ENCODE measurements around the gene ATP2B2.
"Not testable (repeated sequence)": the region's sequence is repeated elsewhere in the genome, so short reads cannot be mapped to it uniquely, and the experiment has no call there.

ATP2B2 gene

DNA sequence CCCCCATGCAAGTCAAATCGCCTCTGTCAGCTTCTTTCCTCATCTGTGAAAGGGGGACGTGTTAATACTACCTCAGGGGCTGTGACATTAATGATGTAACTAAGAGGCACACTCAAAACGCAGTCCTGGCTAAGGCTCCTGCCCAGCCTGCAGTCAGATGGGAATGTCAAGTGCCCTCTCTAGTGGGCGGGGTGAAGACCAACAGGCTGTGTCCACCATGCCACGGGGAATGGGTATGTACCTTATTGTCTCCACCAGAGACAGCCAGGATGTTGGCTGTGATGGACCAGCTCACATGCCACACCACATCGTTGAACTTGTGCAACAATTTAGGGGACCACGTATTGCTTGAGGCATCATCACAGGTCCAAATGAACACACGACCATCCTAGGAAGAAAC is 201.6 kb downstream of the ATP2B2 start:
- no peak overlapping the region for H3K4me3 ChIP-seq (ENCODE audit: low read depth, low read length)
- TF ChIP-seq, protein P1, sequence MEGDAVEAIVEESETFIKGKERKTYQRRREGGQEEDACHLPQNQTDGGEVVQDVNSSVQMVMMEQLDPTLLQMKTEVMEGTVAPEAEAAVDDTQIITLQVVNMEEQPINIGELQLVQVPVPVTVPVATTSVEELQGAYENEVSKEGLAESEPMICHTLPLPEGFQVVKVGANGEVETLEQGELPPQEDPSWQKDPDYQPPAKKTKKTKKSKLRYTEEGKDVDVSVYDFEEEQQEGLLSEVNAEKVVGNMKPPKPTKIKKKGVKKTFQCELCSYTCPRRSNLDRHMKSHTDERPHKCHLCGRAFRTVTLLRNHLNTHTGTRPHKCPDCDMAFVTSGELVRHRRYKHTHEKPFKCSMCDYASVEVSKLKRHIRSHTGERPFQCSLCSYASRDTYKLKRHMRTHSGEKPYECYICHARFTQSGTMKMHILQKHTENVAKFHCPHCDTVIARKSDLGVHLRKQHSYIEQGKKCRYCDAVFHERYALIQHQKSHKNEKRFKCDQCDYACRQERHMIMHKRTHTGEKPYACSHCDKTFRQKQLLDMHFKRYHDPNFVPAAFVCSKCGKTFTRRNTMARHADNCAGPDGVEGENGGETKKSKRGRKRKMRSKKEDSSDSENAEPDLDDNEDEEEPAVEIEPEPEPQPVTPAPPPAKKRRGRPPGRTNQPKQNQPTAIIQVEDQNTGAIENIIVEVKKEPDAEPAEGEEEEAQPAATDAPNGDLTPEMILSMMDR (IDR thresholded peaks at IDR 0.05; ENCODE audit: low read depth, low read length, missing control alignments), result no peak
- in situ Hi-C loops (cut with HindIII; ENCODE audit: low sequenced_read_pairs), result no loop called here
- no peak for DNase-seq (ENCODE audit: low read depth)

DNA sequence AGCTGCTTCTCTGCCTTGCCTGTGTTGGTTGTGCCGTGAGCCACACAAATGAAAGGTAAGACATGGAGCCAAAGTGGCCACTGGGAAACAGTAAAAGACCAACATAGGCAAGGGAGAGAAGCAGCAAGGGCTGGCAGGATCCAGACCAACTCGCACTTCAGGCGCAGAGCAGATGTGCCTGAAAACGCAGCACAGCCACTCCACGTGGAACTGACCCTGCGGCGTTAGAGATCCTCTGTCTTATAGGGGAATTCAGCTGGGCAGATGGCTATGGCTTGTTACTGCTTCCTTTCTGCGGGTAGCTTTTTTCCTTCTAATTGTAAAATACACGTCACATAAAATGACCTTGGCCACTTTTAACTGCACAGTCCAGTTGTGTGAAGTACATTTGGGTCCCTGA is 202.3 kb downstream of the ATP2B2 start:
- DNase-seq (ENCODE audit: low read depth), result no peak
- TF ChIP-seq, protein P1 (IDR thresholded peaks at IDR 0.05; ENCODE audit: low read depth, low read length, missing control alignments), result no peak
- in situ Hi-C loops (cut with HindIII; ENCODE audit: low sequenced_read_pairs), result no loop called here

DNA sequence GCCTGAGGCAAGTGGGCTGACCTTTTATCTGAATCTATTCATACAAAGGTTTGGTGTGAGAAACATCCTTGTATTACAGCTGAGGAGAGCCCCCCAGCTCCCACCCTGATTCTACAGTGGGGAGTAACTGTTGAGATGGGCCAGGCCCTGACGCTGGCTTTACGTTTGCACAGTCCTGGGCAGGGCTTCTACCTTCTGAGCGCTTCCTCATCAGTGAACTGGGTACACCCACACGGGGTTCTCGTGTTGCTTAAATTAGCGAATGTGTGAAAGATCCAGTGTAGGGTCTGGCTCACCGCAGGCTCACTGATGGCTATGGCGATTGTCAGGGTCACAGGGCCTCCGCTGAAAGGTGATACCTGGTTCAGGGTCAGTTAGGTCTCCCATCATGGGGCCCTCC is 205.3 kb downstream of the ATP2B2 start:
- H3K4me3 ChIP-seq (ENCODE audit: low read depth, low read length), result no peak overlapping the region
- TF ChIP-seq, protein P1 (IDR thresholded peaks at IDR 0.05; ENCODE audit: low read depth, low read length, missing control alignments), result no peak
- DNase-seq (ENCODE audit: low read depth), result no peak
- in situ Hi-C loops (cut with HindIII; ENCODE audit: low sequenced_read_pairs), result no loop called here

More for the DNA sequence above, 202.3 kb downstream of the ATP2B2 start:
- H3K4me3 ChIP-seq (ENCODE audit: low read depth, low read length), result no peak overlapping the region

DNA sequence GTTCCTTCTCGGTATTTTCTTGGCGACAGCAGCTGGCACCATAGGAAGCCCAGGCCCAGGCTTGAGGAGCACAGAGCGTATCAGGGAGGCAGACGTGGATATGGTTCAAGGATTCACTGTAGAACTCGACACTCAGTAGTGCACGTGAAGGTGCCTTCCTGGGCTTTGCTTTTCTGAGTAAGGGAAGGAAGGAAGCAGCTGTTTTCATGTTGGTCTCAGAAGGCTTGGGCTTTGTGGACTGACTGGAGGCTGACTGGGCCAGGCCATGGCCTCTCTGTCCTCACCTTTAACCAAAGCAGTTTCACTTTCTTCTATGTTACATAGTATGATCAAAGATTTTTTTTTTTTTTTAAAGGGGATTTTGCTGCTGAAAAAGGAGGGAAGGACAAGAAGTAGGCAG is 205.7 kb downstream of the ATP2B2 start:
- no peak overlapping the region for H3K4me3 ChIP-seq (ENCODE audit: low read depth, low read length)
- TF ChIP-seq, protein P1 (IDR thresholded peaks at IDR 0.05; ENCODE audit: low read depth, low read length, missing control alignments), result no peak
- in situ Hi-C loops (cut with HindIII; ENCODE audit: low sequenced_read_pairs), result no loop called here
- no peak for DNase-seq (ENCODE audit: low read depth)

DNA sequence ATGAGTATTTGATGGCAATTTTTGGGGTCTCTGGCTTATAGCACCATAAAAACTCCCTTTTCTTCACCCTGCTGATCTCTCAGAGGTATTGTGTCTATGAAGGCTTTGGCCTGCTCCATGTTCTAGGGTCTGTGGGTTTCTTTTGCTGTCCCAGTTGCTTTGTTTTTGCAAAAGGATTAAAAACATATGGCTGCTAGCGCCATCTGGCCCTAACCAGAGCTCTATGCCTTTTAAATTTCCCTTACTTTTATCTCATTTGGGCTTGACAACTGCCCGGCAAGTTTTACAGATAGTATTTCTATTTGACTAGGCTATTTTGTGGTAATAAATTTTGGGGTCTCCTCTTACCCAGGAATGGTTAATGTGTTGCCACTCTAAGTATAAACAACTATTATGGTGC is 206.2 kb downstream of the ATP2B2 start:
- in situ Hi-C loops (cut with HindIII; ENCODE audit: low sequenced_read_pairs), result no loop called here
- DNase-seq (ENCODE audit: low read depth), result no peak
- TF ChIP-seq, protein P1 (IDR thresholded peaks at IDR 0.05; ENCODE audit: low read depth, low read length, missing control alignments), result no peak
- no peak overlapping the region for H3K4me3 ChIP-seq (ENCODE audit: low read depth, low read length)

DNA sequence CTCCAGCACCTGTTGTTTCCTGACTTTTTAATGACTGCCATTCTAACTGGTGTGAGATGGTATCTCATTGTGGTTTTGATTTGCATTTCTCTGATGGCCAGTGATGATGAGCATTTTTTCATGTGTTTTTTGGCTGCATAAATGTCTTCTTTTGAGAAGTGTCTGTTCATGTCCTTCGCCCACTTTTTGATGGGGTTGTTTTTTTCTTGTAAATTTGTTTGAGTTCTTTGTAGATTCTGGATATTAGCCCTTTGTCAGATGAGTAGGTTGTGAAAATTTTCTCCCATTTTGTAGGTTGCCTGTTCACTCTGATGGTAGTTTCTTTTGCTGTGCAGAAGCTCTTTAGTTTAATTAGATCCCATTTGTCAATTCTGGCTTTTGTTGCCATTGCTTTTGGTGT is 207.3 kb downstream of the ATP2B2 start:
- in situ Hi-C loops (cut with HindIII; ENCODE audit: low sequenced_read_pairs); H3K4me3 ChIP-seq (ENCODE audit: low read depth, low read length); DNase-seq (ENCODE audit: low read depth): not testable (repeated sequence)

DNA sequence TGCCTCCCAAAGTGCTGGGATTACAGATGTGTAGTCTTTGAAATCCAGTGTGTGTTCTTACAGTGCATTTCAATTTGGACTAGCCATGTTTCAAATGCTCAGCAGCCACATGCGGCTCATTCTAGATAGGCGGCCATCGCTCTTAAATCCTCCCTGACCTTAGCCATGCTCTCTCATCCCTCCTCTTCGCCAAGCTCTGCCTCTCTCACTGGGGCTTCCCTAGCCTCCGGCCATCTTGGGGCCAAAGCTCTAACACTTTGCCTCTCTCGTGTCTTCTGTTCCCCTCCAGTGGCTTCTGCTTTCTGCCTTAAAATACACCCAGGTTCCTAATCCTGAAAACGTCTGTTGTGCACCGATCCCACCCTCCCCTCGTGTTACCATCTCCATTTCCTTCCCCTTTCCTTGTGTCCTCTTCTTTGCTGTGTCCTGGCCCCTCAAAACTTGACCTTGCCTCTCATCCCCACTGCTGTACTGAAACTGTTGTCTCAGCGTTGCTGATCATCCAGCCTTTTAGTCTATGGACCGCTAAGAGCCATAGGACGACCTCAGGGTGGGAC is 211.3 kb downstream of the ATP2B2 start:
- in situ Hi-C loops (cut with HindIII; ENCODE audit: low sequenced_read_pairs), result no loop called here
- H3K4me3 ChIP-seq (ENCODE audit: low read depth, low read length), result no peak overlapping the region
- no peak for DNase-seq (ENCODE audit: low read depth)
- TF ChIP-seq, protein P1 (IDR thresholded peaks at IDR 0.05; ENCODE audit: low read depth, low read length, missing control alignments), result no peak
